HL-60 (cell line): Measurements from ENCODE around the gene RGL1.

Source experiments
- GABPA ChIP-seq: IDR thresholded peaks from 2 replicates; pipeline ENCODE4 v1.6.1; 2012; ENCODE audit warnings: low read depth
- POLR2AphosphoS5 ChIP-seq: IDR thresholded peaks from 2 replicates; pipeline ENCODE4 v1.6.1; 2012; ENCODE audit warnings: low read depth
- TF ChIP-seq, protein P1 (sequence below): IDR thresholded peaks from one replicate; pipeline ENCODE4 v1.5.1; 2011; ENCODE audit warnings: low read length, control low read depth, inconsistent platforms; ENCODE audit not compliant: insufficient read depth

DNA sequence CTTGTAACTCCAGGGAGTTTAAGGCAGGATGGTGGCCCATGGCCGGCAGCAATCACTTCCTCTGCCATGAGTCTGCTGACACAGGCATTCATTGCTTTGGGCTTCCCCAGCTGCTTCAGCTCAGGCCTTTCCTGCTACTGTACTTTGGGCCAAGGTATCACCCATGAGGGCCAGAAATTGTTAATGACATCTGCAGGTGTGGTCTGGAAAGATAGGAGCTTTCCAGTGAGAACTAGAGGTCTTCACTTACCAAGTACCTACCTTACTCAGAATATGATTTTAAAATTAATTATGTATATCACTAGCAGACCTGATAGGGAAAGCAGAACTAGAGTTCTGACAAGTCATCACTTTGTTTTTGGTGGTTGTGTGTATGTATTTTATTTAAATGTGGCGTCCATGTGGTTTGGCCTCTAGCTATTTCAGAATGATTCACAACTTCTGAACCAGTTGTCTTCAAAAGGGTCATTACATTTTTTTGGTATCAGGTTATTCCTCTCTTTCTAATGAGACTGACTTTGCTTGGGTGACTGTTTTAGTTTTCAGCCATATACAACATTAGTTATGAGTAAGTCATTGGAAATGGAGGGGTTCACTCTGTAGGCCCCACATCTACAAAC, 2.7 kb downstream of the RGL1 start:
- TF ChIP-seq, protein P1, sequence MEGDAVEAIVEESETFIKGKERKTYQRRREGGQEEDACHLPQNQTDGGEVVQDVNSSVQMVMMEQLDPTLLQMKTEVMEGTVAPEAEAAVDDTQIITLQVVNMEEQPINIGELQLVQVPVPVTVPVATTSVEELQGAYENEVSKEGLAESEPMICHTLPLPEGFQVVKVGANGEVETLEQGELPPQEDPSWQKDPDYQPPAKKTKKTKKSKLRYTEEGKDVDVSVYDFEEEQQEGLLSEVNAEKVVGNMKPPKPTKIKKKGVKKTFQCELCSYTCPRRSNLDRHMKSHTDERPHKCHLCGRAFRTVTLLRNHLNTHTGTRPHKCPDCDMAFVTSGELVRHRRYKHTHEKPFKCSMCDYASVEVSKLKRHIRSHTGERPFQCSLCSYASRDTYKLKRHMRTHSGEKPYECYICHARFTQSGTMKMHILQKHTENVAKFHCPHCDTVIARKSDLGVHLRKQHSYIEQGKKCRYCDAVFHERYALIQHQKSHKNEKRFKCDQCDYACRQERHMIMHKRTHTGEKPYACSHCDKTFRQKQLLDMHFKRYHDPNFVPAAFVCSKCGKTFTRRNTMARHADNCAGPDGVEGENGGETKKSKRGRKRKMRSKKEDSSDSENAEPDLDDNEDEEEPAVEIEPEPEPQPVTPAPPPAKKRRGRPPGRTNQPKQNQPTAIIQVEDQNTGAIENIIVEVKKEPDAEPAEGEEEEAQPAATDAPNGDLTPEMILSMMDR = no peak
- TF ChIP-seq POLR2AphosphoS5 (no peak), GABPA (no peak)
